ENCODE results near the gene SLC33A1.

DNA sequence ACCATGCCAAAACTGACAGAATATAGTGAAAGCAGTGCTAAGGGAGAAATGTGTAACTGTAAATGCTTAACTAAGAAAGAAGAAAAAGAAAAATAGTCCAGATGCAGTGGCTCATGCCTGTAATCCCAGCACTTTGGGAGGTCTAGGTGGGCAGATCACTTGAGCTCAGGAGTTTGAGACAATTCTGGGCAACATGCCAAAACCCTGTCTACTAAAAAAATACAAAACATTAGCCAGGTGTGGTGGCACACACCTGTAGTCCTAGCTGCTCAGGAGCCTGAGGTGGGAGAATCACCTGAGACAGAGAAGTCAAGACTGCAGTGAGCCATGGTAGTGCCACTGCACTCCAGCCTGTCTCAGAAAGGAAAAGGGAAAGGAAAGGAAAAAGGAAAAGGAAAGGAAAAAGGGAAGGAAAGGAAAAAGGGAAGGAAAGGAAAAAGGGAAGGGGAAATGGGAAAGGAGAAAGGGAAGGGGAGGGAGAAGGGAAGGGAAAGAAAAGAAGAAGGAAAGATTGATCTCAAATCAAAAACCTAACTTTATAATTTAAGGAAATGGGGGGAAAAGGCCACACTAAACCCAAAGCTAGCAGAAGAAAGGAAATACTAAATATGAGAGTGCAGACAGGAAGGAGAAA is 68.4 kb downstream of the SLC33A1 start:
- TF ChIP-seq, protein P1, sequence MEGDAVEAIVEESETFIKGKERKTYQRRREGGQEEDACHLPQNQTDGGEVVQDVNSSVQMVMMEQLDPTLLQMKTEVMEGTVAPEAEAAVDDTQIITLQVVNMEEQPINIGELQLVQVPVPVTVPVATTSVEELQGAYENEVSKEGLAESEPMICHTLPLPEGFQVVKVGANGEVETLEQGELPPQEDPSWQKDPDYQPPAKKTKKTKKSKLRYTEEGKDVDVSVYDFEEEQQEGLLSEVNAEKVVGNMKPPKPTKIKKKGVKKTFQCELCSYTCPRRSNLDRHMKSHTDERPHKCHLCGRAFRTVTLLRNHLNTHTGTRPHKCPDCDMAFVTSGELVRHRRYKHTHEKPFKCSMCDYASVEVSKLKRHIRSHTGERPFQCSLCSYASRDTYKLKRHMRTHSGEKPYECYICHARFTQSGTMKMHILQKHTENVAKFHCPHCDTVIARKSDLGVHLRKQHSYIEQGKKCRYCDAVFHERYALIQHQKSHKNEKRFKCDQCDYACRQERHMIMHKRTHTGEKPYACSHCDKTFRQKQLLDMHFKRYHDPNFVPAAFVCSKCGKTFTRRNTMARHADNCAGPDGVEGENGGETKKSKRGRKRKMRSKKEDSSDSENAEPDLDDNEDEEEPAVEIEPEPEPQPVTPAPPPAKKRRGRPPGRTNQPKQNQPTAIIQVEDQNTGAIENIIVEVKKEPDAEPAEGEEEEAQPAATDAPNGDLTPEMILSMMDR (IDR thresholded peaks at IDR 0.05; ENCODE audit: low read depth, low read length, missing input control) = no peak
- TF ChIP-seq, protein P2, sequence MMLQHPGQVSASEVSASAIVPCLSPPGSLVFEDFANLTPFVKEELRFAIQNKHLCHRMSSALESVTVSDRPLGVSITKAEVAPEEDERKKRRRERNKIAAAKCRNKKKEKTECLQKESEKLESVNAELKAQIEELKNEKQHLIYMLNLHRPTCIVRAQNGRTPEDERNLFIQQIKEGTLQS (IDR thresholded peaks at IDR 0.05) = no peak
- TF ChIP-seq ZBTB33 (IDR thresholded peaks at IDR 0.05) (no peak), REST (IDR thresholded peaks at IDR 0.05) (no peak), NR2F2 (IDR thresholded peaks at IDR 0.05) (no peak), SP1 (IDR thresholded peaks at IDR 0.05) (no peak), RAD21 (IDR thresholded peaks at IDR 0.05) (no peak), TAF1 (conservative IDR thresholded peaks at IDR 0.05) (no peak)
- TF ChIP-seq, protein P3, sequence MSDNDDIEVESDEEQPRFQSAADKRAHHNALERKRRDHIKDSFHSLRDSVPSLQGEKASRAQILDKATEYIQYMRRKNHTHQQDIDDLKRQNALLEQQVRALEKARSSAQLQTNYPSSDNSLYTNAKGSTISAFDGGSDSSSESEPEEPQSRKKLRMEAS (IDR thresholded peaks at IDR 0.05) = no peak
